GM19397 (cell line): ENCODE measurements around the gene RPL36AL.
"Not testable (repeated sequence)": the region's sequence is repeated elsewhere in the genome, so short reads cannot be mapped to it uniquely, and the experiment has no call there.

Source experiments
- ATAC-seq: cut with Tn5 transposase; IDR thresholded peaks from one replicate; pipeline ENCODE4 v1.9.1; 2021; ENCODE audit warnings: mild to moderate bottlenecking, moderate library complexity; ENCODE audit not compliant: unreplicated experiment

The RPL36AL gene

DNA sequence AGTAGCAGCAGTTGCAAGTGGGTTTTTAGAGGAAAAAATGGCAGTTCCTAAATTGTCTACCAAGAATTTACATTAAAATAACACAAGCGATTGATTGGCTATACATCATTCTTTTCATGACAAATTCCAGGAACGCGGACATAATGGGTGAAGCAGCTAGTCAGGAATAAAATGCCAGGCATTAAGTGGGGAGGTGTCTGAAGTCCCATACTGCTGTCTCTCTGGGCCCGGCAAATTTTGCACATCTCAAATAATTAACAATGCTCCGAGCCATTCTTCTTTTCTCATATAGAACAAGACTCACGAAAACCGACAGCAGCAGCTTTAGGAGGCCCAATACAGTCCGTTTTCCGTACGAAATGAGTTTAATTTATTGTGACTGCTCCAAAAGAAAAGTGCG, 696 bp downstream of the RPL36AL start:
- no peak for ATAC-seq

DNA sequence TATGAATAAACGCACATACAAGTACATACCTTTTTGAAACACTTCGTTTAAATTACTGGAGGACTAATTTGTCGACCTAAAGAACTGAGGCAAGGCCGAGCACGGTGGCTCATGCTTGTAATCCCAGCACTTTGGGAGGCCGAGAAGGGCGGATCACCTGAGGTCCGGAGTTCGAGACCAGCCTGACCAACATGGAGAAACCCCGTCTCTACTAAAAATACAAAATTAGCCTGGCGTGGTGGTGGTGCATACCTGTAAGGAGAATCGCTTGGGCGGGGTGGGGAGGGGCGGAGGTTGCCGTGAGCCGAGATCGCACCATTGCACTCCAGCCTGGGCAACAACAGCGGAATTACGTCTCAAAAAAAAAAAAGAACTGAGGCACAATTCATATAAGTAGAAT, 1.2 kb downstream of the RPL36AL start:
- ATAC-seq, result not testable (repeated sequence)

DNA sequence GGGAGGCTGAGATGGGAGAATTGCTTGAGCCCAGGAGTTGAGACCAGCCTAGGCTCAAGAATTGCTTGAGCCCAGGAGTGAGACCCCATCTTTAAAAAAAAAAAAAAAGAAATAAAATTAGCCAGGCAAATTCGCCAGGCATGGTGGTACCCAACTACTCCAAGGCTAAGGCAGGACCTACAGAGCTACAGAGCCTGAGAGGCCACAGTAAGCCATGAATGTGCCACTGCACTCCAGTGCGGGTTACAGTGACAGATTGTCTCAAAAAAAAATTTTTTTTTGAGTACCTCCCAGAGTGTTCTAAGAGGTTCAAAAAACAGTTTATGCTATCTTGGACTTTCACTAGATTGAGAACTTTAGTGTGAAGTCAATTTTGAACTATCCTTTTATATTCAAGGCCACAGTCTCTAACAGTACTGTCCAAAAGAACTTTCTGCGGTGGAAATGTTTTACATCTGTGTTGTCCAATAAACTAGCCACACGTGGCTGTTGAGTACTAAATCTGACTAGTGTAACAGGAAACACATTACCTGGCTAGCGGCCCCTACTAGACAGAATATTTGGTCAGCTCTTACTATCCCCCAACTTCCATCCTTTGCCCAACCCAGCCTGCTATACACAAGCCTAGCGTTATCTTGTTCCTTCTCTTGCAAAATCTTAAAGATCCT, 2.4 kb downstream of the RPL36AL start:
- no peak for ATAC-seq

DNA sequence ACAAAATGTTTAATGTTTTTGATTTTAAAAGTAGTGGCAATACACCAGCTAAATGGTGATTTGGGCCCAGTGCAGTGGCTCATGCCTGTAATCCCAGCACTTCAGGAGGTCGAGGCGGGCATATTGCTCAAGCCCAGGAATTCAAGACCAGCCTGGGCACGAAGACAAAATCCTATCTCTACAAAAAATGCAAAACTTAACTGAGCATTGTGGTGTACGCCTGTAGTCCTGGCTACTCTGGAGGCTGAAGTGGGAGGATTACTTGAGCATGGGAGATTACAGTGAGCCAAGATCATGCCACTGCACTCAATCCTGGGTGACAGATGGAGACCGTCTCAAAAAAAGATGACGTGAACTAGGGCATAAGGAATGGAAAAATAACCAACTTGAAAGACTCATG, 4.7 kb downstream of the RPL36AL start:
- ATAC-seq, result no peak

DNA sequence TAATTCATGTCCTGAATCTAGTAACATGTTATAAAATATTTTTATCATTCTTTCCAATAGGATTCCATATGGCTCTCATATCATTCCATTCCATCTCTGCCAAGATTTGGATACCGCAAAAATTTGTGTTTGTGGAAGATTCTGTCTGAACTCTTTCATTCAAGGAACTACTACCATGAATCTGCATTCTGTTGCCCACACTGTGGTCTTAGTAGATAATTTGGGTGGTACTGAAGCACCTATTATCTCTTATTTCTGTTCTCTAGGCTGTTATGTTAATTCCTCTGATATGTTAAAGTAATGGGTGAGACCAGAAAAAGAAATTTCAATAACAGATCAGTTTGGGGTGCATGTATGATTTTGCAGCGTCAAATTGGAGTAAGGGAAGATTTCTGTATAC, 6.2 kb downstream of the RPL36AL start:
- no peak for ATAC-seq

DNA sequence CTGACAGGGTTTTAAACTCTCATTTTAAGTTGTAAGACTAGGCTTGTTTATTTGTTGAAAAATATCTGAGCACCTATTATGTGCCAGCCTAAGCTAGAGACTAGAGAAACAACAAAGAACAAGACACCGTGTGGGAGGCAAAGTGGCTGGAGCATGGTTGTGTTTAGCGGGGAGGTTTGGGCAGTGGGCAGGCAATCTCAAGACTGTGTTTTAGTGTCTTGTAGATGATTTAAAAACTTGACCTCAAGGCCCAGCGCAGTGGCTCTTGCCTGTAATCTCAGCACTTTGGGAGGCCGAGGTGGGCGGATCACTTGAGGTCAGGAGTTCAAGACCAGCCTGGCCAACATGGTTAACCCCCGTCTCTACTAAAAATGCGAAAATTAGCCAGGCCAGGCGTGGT, 7.8 kb downstream of the RPL36AL start:
- no peak for ATAC-seq

DNA sequence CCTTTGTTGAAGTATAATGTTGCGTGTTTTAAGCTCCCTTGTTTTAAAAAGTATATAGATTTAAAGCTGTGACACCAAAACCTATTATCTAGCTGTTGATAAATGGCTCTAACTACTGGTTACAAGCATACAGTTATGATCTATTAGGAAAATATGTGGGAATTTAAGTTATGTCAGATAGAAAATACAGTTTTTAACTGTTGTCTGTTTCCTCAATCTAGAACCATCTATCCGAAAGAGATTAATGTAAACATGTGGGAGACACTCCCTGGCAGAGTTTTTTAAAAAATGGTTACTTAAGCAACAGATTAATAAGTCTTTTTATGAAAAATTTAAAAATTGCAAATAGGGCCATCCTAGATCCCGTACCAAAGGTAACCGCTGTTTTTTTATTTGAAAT, 8.2 kb downstream of the RPL36AL start:
- ATAC-seq, result no peak

DNA sequence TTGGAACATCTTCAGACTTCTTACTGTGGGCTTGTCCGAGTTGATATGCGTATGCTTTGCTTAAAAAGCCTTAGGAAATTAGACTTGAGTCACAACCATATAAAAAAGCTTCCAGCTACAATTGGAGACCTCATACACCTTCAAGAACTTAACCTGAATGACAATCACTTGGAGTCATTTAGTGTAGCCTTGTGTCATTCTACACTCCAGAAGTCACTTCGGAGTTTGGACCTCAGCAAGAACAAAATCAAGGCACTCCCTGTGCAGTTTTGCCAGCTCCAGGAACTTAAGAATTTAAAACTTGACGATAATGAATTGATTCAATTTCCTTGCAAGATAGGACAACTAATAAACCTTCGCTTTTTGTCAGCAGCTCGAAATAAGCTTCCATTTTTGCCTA, 12.8 kb downstream of the RPL36AL start:
- no peak for ATAC-seq

DNA sequence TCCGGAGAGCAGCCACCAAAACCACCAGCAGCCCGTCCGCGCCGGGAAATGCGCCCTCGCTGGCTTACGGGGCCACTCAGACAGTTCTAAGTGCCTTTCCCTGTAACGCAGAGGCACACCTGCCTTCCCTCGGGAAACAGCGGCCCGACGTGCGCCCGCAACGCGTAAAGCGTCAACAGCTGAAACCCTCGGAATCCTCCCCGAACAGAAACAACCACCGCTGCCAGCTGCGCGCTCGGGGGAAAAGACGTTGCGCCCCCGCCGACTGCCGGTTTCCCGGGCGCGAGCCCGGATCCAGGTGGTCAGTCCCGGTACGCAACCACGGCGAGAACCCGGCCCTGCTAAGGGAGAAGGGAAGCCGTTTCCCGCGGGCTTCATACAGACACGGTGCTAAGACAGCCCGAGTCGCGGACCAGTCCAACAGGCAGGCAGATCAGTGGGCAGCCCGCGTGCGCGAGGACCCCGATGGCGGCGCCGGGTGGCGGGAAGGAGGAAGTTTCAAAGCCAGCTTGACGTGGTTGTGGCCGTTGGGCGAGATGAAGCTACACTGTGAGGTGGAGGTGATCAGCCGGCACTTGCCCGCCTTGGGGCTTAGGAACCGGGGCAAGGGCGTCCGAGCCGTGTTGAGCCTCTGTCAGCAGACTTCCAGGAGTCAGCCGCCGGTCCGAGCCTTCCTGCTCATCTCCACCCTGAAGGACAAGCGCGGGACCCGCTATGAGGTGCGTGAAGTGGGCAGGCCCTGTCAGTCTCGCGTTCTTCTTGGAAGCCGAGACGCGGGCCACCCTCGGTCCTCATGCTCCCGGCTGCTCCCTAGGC, 21.7 kb downstream of the RPL36AL start, which contains the start of gene LRR1:
Gene LRR1 (plus strand): TSS at position 456 of the 816 bp plus-strand sequence. CDS start 81 bp downstream, at position 537.
- ATAC-seq, result peak; percentile 66

DNA sequence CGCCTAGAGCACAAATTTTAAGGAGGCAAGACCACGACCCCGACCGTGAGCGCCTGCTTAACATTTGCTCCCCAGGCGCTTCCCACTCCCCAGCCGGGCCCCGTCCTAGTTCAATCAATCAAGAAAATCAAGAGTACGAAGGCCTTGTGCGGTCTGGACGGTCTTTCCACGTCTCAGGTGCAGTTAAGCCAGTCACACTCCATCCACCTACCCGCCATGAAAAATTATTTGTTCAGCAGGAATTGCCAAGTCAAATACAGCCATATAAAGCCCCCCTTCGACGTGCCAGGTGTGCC, 22.3 kb downstream of the RPL36AL start:
- no peak for ATAC-seq

DNA sequence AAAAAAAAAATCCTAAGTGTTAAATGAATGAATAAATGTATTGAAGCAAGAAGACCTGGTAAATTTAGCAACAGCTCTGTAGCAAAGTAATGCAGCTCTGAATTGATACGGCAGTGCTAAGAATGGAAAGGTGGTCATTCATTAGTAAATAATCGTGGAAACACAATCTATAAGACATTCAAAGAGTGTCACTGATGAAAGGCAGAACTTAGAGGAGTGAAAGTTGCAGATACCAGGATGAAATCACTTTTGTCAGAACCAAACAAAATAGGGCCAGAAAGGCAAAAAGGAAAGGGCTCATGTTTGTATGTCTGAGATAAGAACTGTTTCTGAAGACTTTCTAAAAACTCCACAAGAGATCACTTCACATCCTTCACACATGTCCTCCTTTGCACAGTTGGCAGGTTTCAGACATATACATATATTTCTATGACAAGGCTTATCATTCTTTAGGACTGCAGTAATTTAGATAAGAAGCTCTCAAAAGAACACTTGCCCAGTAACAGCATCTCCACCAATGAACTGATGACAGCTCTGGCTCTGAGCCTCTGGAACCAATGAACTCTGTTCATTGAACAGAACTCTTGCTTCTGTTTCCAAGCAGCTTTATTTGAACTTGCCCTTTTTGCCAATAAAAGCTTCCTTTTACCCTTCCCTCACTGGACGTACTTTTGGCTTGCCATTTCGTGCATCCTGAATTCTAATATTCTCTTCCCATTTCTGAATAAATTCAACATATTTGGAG, 25.9 kb downstream of the RPL36AL start:
- ATAC-seq, result no peak

DNA sequence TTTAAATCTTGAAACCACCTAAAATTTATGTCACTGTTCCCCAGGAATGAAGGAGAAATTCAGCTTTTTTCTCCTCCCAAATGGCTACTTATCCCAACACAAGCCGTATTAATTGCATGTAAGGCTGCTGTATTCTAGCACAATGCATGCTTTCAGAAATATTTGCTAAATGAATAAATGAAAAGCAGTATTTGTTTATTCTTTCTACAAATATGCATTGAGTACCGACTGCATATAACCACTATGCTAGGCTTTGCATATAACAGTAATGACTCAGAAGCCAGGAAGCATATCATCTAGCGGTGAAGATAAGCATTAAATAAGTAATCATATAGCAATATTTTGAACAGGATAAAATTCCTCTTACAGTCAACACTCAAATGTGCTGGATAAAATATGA, 27.4 kb downstream of the RPL36AL start:
- ATAC-seq, result no peak

DNA sequence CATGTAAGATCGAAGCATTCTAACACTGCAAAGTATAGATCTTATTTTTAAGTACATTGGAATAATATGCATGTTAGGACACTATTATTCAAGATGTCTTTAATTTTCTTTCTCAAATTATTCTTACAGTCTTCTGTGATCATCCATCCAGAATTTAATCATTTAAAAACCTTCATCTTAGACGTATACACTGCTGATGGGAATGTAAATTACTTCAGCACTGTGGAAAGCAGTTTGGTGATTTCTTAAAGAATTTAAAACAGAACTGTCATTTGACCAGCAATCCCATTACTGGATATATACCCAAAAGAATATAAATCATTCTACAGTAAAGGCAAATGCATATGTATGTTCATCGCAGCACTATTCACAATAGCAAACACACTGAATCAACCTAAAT, 31.0 kb downstream of the RPL36AL start:
- no peak for ATAC-seq

DNA sequence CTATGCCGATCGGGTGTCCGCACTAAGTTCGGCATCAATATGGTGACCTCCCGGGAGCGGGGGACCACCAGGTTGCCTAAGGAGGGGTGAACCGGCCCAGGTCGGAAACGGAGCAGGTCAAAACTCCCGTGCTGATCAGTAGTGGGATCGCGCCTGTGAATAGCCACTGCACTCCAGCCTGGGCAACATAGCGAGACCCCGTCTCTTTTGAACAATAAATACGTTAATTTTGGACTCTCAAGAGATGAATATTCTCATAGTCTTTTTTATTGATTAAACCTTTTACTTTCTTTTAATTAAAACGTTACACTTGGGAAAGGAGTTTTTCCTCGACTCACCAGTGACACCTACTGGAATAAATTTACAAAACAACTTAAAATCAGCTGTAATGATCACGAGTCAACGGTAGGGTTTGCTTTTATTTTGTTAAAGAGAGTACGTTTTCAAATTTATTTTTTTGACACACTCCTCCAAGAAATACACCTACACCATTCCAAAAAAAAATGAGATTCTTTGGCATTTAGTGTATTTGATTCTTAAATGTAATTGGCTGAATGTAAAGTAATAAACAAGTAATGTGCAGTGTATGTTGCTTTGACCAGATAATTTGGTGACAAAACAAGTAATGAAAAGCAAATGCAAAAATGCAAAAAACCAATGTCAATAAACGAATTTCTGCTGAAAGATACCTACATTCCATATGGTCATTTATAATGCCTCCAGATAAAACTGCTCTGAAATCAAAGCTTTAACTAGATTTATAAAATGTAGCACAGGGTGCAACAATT, 33.6 kb downstream of the RPL36AL start:
- peak; percentile 24 for ATAC-seq

DNA sequence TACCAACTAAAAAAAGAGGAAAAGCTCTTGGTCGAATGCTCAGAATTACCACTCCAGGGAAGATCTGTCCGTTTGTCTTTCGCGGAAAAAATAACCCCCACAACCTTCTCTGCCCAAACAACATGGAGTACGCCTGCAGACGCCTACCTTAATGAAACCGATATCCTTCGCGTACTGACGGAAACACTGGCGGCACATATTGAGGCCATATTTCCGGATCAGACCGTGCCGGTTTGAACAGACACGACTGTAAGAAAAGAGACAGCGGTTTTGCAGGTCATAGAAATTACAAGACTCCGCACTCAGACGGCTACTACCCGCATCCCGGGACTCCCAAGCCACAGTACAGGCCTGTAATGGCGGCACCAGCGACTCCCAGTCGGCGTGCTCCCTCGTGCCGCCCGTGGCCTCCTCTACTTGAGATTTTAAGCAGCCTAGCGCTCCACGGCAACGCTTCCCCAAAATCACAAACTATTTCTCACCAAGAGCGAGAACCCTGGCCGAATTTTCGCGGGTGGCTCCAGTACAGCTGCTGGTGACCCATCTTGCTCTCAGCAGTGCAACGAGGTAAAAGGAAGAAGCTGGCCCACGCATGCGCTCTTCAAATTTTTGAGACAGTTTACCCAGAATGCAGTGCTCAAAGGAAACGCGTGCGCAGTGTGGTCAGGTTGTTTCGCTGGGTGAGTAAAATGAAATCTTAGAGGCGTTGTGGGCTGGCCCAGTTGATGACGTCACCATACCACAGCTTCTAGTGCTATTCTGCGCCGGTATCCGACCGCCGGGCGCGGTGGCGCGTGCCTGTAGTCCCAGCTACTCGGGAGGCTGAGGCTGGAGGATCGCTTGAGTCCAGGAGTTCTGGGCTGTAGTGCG, 34.4 kb downstream of the RPL36AL start, which contains the start of gene RPS29:
Gene RPS29 (minus strand): TSS at position 578 of the 870 bp plus-strand sequence. CDS start 34 bp downstream, at position 544.
- ATAC-seq, result peak; percentile 88

DNA sequence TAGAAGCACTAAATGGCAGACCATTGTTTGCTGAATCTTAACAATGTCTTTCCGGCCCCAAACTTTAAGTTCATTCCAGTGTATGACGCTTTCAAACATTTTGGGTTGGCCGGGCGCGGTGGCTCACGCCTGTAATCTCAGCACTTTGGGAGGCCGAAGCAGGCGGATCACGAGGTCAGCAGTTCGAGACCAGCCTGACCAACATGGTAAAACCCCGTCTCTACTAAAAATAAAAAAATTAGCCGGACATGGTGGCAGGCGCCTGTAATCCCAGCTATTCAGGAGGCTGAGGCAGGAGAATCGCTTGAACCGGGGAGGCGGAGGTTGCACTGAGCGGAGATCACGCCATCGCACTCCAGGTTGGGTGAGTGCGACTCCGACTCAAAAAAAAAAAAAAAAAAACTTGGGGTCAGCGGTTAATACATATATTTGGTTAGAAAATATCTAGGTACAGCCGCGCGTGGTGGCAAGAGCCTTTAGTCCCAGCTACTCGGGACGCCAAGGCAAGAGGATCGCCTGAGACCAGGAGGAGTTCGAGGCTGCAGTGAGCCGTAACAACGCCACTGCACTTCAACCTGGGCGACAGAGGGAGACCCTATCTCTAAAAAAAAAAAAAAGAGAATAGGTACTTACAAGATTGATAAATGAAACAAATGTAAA, 35.3 kb downstream of the RPL36AL start:
- not testable (repeated sequence) for ATAC-seq

DNA sequence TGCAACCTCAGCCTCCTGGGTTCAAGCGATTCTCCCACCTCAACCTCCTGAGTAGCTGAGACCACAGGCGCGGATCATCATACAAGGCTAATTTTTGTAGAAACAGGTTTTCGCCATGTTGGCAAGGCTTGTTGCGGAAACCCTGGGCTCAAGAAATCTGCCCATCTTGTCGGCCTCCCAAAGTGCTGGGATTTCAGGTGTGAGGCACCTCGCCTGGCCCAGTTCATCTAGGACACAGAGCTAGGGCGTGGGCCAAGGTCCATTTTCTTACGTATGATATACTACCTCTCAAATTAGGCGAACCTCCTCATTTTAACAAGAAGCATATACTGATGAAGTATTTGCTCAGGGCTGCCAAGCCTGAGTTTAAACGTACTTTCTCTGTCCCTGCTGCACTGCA, 36.4 kb downstream of the RPL36AL start:
- no peak for ATAC-seq

DNA sequence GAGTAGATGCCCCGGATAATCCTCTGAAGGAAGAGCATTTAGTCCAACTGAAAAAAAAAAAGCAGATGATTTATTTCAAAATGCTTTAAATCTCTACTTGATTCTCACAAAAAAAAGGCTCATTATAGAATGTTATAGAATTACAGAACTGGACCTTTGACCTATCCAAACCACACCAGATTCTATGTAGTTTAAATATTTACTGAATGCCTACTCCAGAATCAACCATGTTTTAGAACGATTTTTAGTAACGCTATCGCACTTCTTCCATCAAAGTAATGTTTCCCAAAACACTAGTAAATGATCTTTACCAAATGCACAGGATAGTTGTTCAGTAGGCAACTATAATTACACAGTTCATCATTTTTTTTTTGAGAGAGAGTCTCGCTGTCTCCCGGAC, 36.8 kb downstream of the RPL36AL start:
- ATAC-seq, result no peak
